BJ (cell line): ENCODE data around the gene METTL14. TPM values are rescaled to one million over a fixed set of nuclear protein-coding genes. Genes with fewer than 3 reads are reported as not detected.
"Not testable (repeated sequence)": the region's sequence is repeated elsewhere in the genome, so short reads cannot be mapped to it uniquely, and the experiment has no call there.

ENCODE experiments used
- CTCF ChIA-PET: fragments of 350-600 bp; formaldehyde crosslinking; extraction: SDS; loops from one replicate; lab custom pipeline; 2021; ENCODE audit warnings: antibody characterized with exemption, inconsistent platforms; lab: Yijun Ruan, JAX
- POLR2A ChIA-PET: fragments of 300-600 bp; sonication (Branson Sonifier 250); formaldehyde crosslinking; extraction: SDS; loops from one replicate; lab custom pipeline; 2021; ENCODE audit warnings: antibody characterized with exemption; lab: Charles Lee
- DNase-seq: peaks from one replicate; pipeline ENCODE4 v3.0.0-alpha.2; 2011; ENCODE audit warnings: low read depth
- H3K27me3 ChIP-seq: 2 replicates; pipeline ENCODE4 v1.6.0; 2011; ENCODE audit warnings: low read length; ENCODE audit not compliant: control insufficient read depth, insufficient read depth
- H3K36me3 ChIP-seq: 2 replicates; pipeline ENCODE4 v1.5.1; 2011; ENCODE audit warnings: low read length; ENCODE audit not compliant: control insufficient read depth, insufficient read depth
- H3K4me3 ChIP-seq: 2 replicates; pipeline ENCODE4 v1.5.1; 2011; ENCODE audit warnings: low read depth, mild to moderate bottlenecking, control low read depth, low read length
- CTCF ChIP-seq: IDR thresholded peaks from 2 replicates; pipeline ENCODE4 v1.5.1; 2011; ENCODE audit warnings: low read depth, mild to moderate bottlenecking, control low read depth, inconsistent platforms, low read length, moderate library complexity; ENCODE audit not compliant: insufficient read depth
- polyA minus RNA-seq: library from RNA; depleted of rRNA, polyadenylated mRNA; stranded (reverse); fragments of >200 nt; gene quantifications from 2 replicates; pipeline ENCODE4 v1.2.3, GENCODE V29; 2011; rRNA and poly(A)+ RNA removed
- polyA plus RNA-seq: library from polyadenylated mRNA; depleted of rRNA; stranded (reverse); fragments of >200 nt; gene quantifications from 2 replicates; pipeline ENCODE4 v1.2.3, GENCODE V29; 2011; rRNA removed

The METTL14 gene
- polyA plus RNA-seq: 10.2 and 23.4 TPM in 2 replicates
- polyA minus RNA-seq: 6.0 and 6.4 TPM in 2 replicates

GRCh38 chr4:118684873-118685811 is at the start of gene METTL14:
TSS of gene METTL14 (plus strand) at chr4:118685392. CDS start at chr4:118685535, 143 bp downstream.
- peak; percentile 56 for DNase-seq
- peak within 1 kb of the TSS; percentile 79 for H3K4me3 ChIP-seq
- ChIA-PET CTCF (interaction anchor here (0.7 to 1.2 kb wide), 3 partner anchors 8 to 377 kb away, joined by 3 read pairs; no protein-coding TSS in a partner anchor), POLR2A (interaction anchor here (0.6 kb wide), 2 partner anchors 91 to 116 kb away, joined by 3 to 5 read pairs; no protein-coding TSS in a partner anchor)
- TF ChIP-seq CTCF: no peak
- no peaks in the 10 kb centered on the region for H3K27me3 ChIP-seq
- no peaks in the 10 kb centered on the region; the same call in 1 of the 2 replicates for H3K36me3 ChIP-seq

GRCh38 chr4:118636126-118636525 is 49.1 kb upstream of the METTL14 start:
- H3K27me3 ChIP-seq, DNase-seq, POLR2A ChIA-PET, CTCF ChIA-PET, H3K36me3 ChIP-seq, H3K4me3 ChIP-seq: not testable (repeated sequence)

GRCh38 chr4:118664665-118665064 is 20.5 kb upstream of the METTL14 start:
- TF ChIP-seq CTCF: peak; percentile 46
- POLR2A ChIA-PET, DNase-seq, H3K27me3 ChIP-seq, H3K36me3 ChIP-seq, H3K4me3 ChIP-seq: not testable (repeated sequence)
- CTCF ChIA-PET: interaction anchor here (1.1 to 1.2 kb wide), 2 partner anchors 305 to 623 kb away, joined by 3 to 4 read pairs; no protein-coding TSS in a partner anchor

GRCh38 chr4:118669220-118669619 is 16.0 kb upstream of the METTL14 start:
- H3K36me3 ChIP-seq, H3K27me3 ChIP-seq, POLR2A ChIA-PET, CTCF ChIA-PET, H3K4me3 ChIP-seq: not testable (repeated sequence)
- DNase-seq: peak; percentile 12

- H3K27me3 ChIP-seq, DNase-seq, CTCF ChIA-PET, H3K4me3 ChIP-seq, POLR2A ChIA-PET, H3K36me3 ChIP-seq: not testable (repeated sequence)
These were observed 14.2 kb upstream of the METTL14 start for GRCh38 chr4:118670968-118671367.

- no peaks in the 10 kb centered on the region for H3K36me3 ChIP-seq
- 0 out of 2 replicates have a peak, but pooled peaks have one; percentile 23 for TF ChIP-seq CTCF
- POLR2A ChIA-PET: no interaction called here
- H3K4me3 ChIP-seq: no peak overlapping the region
- H3K27me3 ChIP-seq: no peaks in the 10 kb centered on the region
- no peak for DNase-seq
- CTCF ChIA-PET: interaction anchor here (1.0 kb wide), 1 partner anchor 9 kb away, joined by 3 read pairs; the partner anchor contains the start of gene METTL14
These were observed 9.1 kb upstream of the METTL14 start for GRCh38 chr4:118676128-118676527.
